Natural killer cell (primary cell): Measurements from ENCODE around the gene CLNS1A. TPM values are rescaled to one million over a fixed set of nuclear protein-coding genes. Genes with fewer than 3 reads are reported as not detected.

ENCODE experiments used
- ATAC-seq, 3 donors: fragments of 150-1000 bp in 2 of 3; fragments of 200-7000 bp in 1 of 3; cut with Tn5 transposase; 1 replicate in 1 of 3; 2 replicates in 2 of 3; pipeline ENCODE4 v1.10.0; 2021; ENCODE audit warnings: mild to moderate bottlenecking in 2 of 3, moderate library complexity in 2 of 3
- DNase-seq, 2 donors: peaks; one replicate each; pipeline versions ENCODE4 v3.0.0 to v3.0.0-alpha.2; 2013 to 2021; ENCODE audit warnings: mixed read lengths in 1 of 2
- H3K27ac ChIP-seq: one replicate; pipeline ENCODE4 v1.5.1; 2013; ENCODE audit warnings: mild to moderate bottlenecking, low read length
- H3K27me3 ChIP-seq: one replicate; pipeline ENCODE4 v1.6.1; 2013; ENCODE audit warnings: low read length; ENCODE audit not compliant: control insufficient read depth, insufficient read depth
- H3K36me3 ChIP-seq: one replicate; pipeline ENCODE4 v1.6.1; 2013; ENCODE audit warnings: low read length; ENCODE audit not compliant: control insufficient read depth, insufficient read depth
- H3K4me1 ChIP-seq: one replicate; pipeline ENCODE4 v1.6.1; 2013; ENCODE audit warnings: low read length; ENCODE audit not compliant: control insufficient read depth, insufficient read depth
- H3K4me3 ChIP-seq: one replicate; pipeline ENCODE4 v1.5.1; 2013; ENCODE audit warnings: low read length
- H3K9me3 ChIP-seq: one replicate; pipeline ENCODE4 v1.6.1; 2013; ENCODE audit warnings: low read length; ENCODE audit not compliant: control insufficient read depth, insufficient read depth
- H3K27ac Mint-ChIP-seq, 2 donors: one replicate each; pipeline ENCODE4 v1.8.0; 2022; ENCODE audit warnings: mild to moderate bottlenecking in 2 of 2, mixed read lengths in 2 of 2, moderate library complexity in 1 of 2
- H3K27me3 Mint-ChIP-seq, 2 donors: one replicate each; pipeline ENCODE4 v1.8.0; 2022; ENCODE audit warnings: low read depth in 2 of 2, mixed read lengths in 2 of 2
- H3K36me3 Mint-ChIP-seq: one replicate; pipeline ENCODE4 v1.8.0; 2022; ENCODE audit warnings: mixed read lengths
- H3K4me1 Mint-ChIP-seq, 2 donors: one replicate each; pipeline ENCODE4 v1.8.0; 2022; ENCODE audit warnings: mixed read lengths in 2 of 2
- H3K4me3 Mint-ChIP-seq: one replicate; pipeline ENCODE4 v1.8.0; 2022; ENCODE audit warnings: mild to moderate bottlenecking, moderate library complexity, mixed read lengths
- H3K9me3 Mint-ChIP-seq, 2 donors: one replicate each; pipeline ENCODE4 v1.8.0; 2022; ENCODE audit warnings: mixed read lengths in 2 of 2
- CTCF ChIP-seq: fragments of 200-600 bp; IDR thresholded peaks from one replicate; pipeline ENCODE4 v1.8.0; 2022; ENCODE audit warnings: antibody characterized with exemption
- WGBS: methylation state at CpG from one replicate; pipeline ENCODE4 v1.1.7; 2013; ENCODE audit warnings: missing lambda C conversion rate; ENCODE audit not compliant: insufficient coverage; 5-methylcytosine and 5-hydroxymethylcytosine counted together
- intact Hi-C: fragments of 100-400 bp; cut with micrococcal nuclease; formaldehyde crosslinking; loops from one replicate; pipeline ENCODE4 v1.14.2; 2022
- total RNA-seq, 4 donors: library from RNA; stranded (reverse); fragments of 120-200 nt in 1 of 4; gene quantifications; one replicate each; pipeline versions ENCODE4 v1.2.3 to v1.2.4, GENCODE V29; 2013 to 2022

CLNS1A gene
- total RNA-seq, 3 donors from 2014 or later (not counting 1 experiment from before 2014, with no cell fraction given) = 48.6 to 58.2 (median 57.6) TPM

DNA sequence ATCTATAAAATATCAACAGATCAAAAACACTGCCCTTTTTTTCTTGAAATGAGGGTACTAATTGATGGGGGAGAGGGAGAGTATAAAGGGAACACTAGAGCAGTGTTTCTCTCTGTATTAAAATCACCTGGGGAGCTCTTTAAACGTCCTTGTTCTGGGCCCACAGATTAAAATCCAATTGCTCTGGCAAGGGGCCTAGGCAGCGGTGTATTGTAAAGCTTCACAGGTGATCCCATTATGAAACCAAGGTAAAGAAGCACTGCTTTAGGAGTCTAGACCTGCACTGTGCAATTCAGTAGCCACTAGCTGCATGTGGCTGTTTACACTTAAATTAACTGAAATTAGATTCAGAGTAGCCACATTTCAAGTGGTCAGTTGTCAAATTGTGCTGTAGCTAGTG, 44.9 kb downstream of the CLNS1A start:
- Mint-ChIP-seq H3K4me3 (no peak overlapping the region), H3K4me1 (peaks cover 17 to 19% of the 10 kb centered on the region in 2 donors), H3K36me3 (no peaks in the 10 kb centered on the region), H3K27ac (no peak overlapping the region), H3K9me3 (no peaks in the 10 kb centered on the region), H3K27me3 (peaks cover 0 to 3% of the 10 kb centered on the region in 2 donors)
- WGBS = 93% methylated on average over 2 of the region's 2 CpGs
- Histone ChIP-seq H3K4me1 (peaks cover 11% of the 10 kb centered on the region), H3K27ac (no peak overlapping the region), H3K27me3 (no peaks in the 10 kb centered on the region), H3K9me3 (no peaks in the 10 kb centered on the region), H3K4me3 (no peak overlapping the region), H3K36me3 (no peaks in the 10 kb centered on the region)
- intact Hi-C loops = no loop called here
- TF ChIP-seq CTCF = no peak
- ATAC-seq = no peak
- DNase-seq = no peak

GRCh38 chr11:77590194-77590782, 47.3 kb downstream of the CLNS1A start:
- intact Hi-C loops = no loop called here
- peak overlapping the region; percentile 62 for H3K4me3 ChIP-seq
- peak in 2 of 3 donors; percentile 24 to 26 for ATAC-seq
- H3K36me3 ChIP-seq = no peaks in the 10 kb centered on the region
- H3K9me3 ChIP-seq = no peaks in the 10 kb centered on the region
- Mint-ChIP-seq H3K9me3 (no peaks in the 10 kb centered on the region), H3K4me3 (peak overlapping the region; percentile 96), H3K4me1 (peaks cover 17 to 19% of the 10 kb centered on the region in 2 donors), H3K27me3 (peaks cover 8 to 17% of the 10 kb centered on the region in 2 donors), H3K36me3 (no peaks in the 10 kb centered on the region), H3K27ac (peak overlapping the region; percentile 2 to 65)
- WGBS = 26% methylated on average over 31 of the region's 31 CpGs
- H3K27me3 ChIP-seq = no peaks in the 10 kb centered on the region
- TF ChIP-seq CTCF = no peak
- peaks cover 11% of the 10 kb centered on the region for H3K4me1 ChIP-seq
- no peak overlapping the region for H3K27ac ChIP-seq
- peak; percentile 15 to 18 for DNase-seq

- Mint-ChIP-seq H3K27me3 (peaks cover 8 to 22% of the 10 kb centered on the region in 2 donors), H3K4me3 (peak within 1 kb of the TSS; percentile 96), H3K4me1 (peaks cover 17 to 19% of the 10 kb centered on the region in 2 donors), H3K9me3 (no peaks in the 10 kb centered on the region), H3K27ac (peak within 1 kb of the TSS; percentile 2 to 78), H3K36me3 (no peaks in the 10 kb centered on the region)
- no peaks in the 10 kb centered on the region for H3K27me3 ChIP-seq
- under 1% methylated on average over 67 of the region's 75 CpGs for WGBS
- intact Hi-C loops = no loop called here
- peaks cover 11% of the 10 kb centered on the region for H3K4me1 ChIP-seq
- DNase-seq (peak; percentile 52 to 63), ATAC-seq (peak; percentile 78 to 85 (median 79))
- no peak within 1 kb of the TSS for H3K27ac ChIP-seq
- H3K4me3 ChIP-seq = peak within 1 kb of the TSS; percentile 62
- no peaks in the 10 kb centered on the region for H3K36me3 ChIP-seq
- H3K9me3 ChIP-seq = no peaks in the 10 kb centered on the region
- no peak for TF ChIP-seq CTCF
Measured at GRCh38 chr11:77589521-77590193, 47.9 kb downstream of the CLNS1A start, which contains the start of gene AQP11. AQP11 (plus strand) TSS chr11:77589953; CDS start chr11:77589993, 40 bp downstream.
